GM18499 (cell line): ENCODE measurements around the gene CHSY1.
"Not testable (repeated sequence)": the region's sequence is repeated elsewhere in the genome, so short reads cannot be mapped to it uniquely, and the experiment has no call there.

Source experiments
- ATAC-seq: cut with Tn5 transposase; IDR thresholded peaks from one replicate; pipeline ENCODE4 v1.9.1; 2021; ENCODE audit warnings: moderate number of reproducible peaks; ENCODE audit not compliant: insufficient read depth, unreplicated experiment

The CHSY1 gene

GRCh38 chr15:101251830-101252820, at the start of gene CHSY1:
Gene CHSY1, minus strand, starts transcription at chr15:101252048. Its CDS starts 592 bp downstream, at chr15:101251456.
- ATAC-seq = no peak

DNA sequence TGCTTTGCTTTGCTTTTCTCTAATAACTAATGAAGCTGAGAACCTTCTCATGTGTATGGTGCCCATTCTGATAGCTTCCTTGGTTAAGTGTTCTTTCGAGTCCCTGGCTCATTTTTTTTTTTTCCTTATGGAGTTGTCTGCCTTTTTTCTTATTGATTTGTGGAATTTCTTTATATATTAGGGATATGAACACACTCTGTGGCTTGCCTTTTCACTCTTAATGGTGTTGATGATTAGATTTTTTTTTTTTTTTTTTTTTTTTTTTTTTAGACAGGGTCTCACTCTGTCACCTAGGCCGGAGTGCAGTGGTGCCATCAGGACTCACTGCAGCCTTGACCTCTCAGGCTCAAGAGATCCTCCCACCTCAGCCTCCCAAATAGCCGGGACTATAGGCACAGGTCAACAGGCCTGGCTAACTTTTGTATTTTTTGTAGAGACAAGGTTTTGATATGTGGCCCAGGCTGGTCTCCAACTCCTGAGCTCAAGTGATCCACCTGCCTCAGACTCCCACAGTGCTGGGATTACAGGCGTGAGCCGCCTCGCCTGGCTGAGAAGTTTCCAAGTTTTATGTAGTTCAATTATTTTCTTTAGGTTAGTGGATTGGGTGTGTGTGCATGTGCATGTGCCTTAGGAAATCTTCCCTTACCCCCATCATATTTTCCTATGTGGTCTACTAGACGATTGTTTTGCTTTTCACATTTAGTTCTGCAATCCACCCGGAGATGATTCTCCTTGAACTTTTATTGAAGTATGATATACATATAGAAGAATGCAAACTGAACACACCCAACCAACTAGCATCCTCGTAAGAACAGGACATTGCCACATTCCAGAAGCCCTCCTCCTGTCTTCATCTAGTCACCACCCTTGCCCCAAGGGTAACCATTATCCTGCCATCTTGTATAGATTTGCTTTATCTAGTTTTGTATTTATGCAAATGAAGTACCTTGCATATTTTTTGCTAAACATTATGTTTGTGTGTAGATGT, 44.9 kb upstream of the CHSY1 start:
- no peak for ATAC-seq

DNA sequence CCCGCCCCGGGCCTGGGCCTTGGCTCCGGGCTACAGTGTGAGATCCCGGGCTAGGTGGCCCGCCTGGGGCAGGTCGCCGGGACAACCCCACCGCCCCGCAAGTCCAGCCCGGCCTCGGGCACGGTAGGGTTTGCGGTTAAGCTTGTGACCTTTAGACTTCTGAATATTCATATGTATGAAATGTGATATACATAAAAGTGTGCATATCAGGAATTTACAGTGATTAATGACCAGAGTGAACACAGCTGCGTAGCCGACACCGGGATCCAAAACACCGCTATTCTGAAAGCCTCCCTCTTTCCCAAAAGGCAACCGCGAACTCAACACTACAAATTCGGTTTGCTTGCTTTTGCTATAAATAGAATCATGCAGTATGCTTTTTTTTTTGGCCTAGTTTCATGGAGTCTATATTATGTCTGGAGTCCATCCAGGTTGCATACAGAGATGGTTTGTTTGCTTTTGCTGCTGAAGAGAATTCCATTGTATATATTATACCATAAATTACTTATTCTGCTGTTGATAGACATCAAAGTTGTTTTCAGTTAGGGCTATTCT, 43.8 kb upstream of the CHSY1 start:
- no peak for ATAC-seq

DNA sequence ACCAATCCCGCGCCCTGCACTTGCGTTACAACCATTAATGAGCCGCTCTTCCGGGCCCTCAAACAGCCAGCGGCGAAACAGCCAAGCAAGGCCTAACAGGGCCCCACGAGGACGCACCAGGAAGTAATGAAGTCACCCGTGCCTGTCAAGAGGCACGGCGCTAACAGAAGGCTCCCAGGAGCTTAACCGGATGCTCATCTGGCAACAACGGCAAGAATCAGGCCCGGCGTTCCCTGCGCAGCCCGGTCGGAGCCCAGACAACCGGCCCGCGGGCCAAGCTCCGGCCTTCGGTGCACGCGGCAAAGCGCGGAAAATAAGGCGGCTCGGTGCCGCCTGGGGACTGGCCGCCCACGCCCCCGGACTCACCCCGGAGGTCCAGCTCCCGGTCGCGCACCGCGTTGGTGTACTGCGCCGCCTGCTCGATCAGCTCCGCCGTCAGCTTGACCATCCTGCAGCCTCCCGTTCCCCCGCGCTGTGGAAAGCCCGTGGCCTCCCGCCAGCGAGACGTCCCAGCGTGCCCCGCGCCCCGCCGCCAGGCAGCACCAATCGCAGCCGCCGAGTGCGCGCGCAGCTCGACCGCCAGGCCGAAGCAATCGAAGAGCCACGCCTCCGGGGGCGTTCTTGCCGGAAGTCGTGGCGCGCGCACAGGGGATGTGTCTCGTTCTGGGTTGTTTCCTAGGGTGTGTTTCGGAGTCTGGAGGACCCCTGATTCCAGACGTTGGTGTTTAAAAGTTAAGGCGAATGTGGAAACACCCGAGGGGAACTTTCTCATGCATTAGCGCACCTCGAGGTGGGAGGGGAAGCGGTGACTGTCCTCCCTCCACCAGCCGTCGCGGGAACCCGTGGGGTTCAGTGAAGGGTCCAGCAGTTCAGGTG, 43.1 kb upstream of the CHSY1 start, which contains the start of gene SNRPA1:
Gene SNRPA1 (minus strand): TSS at position 518 of the 876 bp plus-strand sequence. CDS start 70 bp downstream, at position 448.
- peak; percentile 52 for ATAC-seq

GRCh38 chr15:101293122-101293521, 41.3 kb upstream of the CHSY1 start:
- no peak for ATAC-seq

DNA sequence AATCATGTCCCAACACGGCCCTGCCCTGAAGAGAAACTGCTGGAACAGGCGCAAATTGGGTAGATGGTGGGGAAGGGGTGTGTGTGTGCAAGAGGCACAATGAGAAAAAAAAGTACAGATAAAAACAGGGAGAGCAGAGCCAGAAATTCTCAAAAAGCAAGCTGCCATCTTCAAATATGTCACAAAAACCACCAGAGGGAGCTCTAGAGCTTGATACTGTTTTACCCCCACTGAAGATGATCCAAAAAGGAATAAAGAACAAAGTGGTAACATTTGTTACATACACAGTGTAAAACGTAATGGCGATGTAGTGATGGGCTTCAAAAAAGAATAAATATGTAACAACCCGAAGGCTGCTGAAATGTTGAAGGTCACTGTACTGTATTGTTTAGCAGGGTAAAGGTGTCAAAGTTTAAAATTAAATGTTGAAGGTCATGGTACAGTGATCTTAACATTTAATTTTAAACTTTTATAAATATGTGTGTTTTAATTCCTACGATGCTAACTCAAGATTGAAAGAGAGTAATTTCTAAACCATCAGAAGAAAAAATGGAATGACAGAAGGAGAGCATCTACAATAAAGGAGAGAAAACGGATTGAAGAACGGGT, 37.2 kb upstream of the CHSY1 start:
- no peak for ATAC-seq

GRCh38 chr15:101287342-101287741, 35.5 kb upstream of the CHSY1 start:
- not testable (repeated sequence) for ATAC-seq

- ATAC-seq = no peak
Measured at GRCh38 chr15:101286471-101287114, 34.7 kb upstream of the CHSY1 start.

- no peak for ATAC-seq
Measured at GRCh38 chr15:101283931-101284330, 32.1 kb upstream of the CHSY1 start.

- no peak for ATAC-seq
Measured at GRCh38 chr15:101280007-101280406, 28.2 kb upstream of the CHSY1 start.

GRCh38 chr15:101277943-101278564, 26.2 kb upstream of the CHSY1 start:
- ATAC-seq = no peak

GRCh38 chr15:101277038-101277822, 25.4 kb upstream of the CHSY1 start, which contains the start of gene SELENOS:
Gene SELENOS, minus strand, starts transcription at chr15:101277485. Its CDS starts 68 bp downstream, at chr15:101277417.
- peak; percentile 40 for ATAC-seq

DNA sequence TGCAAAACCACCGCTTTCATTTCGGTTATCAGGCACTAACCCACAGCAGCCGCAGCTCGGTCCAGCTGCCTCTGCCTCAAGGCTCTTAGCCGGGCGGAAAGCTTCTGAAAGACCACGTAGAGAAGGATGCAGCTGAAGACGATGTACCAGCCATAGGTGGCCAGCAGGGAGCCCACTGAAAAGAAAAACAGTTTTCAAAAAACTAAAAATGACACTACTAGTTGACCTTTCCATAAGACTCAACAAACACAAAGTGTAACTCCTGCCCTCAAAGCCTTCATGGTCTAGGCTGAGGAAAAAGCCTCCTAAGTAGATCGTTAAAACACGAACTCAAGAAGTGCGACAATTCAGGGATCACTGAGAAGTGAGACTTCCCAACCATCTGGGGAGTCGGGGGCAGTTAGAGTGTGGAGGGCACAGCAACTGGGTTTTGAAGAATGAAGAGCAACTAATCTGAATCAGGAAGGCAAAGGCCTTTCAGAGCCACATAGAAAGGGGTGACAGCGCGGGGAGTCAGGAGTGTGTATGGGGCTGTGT, 24.7 kb upstream of the CHSY1 start:
- ATAC-seq = peak; percentile 9

GRCh38 chr15:101275018-101275417, 23.2 kb upstream of the CHSY1 start:
- ATAC-seq = no peak

DNA sequence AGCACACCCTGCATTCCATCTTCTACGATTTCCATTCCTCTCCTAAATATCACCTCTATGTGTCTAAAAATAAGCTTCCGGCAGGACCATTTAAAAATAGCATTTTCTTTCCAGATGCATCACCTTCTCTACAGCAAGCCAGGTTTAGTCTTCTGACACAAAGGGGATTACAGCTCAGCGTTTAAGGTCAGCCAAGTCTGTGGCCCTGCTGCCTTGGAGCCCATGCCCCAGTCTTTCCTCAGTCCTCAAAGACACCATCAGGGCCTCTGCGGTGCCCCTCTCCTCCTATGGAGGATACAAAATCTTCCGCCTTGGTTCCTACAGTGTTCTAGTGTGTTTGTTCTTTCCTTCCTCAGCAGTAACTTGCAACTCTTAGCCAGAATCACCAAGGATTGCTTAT, 21.7 kb upstream of the CHSY1 start:
- no peak for ATAC-seq

DNA sequence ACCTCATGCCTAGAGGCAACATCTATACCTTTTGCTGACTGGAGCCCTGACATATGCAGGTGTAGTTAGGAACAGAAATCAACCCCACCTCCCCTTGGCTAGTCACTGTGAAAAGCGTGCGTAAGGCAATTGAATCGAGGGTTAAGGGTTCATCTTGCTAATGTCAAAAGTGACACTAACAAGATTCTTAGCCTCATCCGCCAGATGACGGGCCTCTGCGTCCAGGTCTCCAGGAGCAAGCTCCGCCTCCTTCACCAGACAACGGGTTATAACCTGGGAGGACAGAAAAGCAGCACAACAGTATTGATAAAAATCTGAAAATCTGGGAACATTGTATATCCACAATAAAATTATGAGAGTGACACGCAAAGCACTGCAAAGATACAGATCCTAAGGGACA, 20.7 kb upstream of the CHSY1 start:
- ATAC-seq = no peak
